SK-N-SH (cell line): ENCODE data around the gene PRICKLE2.

Experiments
- CTCF ChIP-seq: fragments of 200-600 bp; sonication (generic); IDR thresholded peaks from 2 replicates; pipeline ENCODE4 v1.6.1; 2017; ENCODE audit warnings: antibody characterized with exemption, mild to moderate bottlenecking, moderate library complexity
- EP300 ChIP-seq, 2 experiments: IDR thresholded peaks; 2 replicates each; pipeline versions ENCODE4 v1.4.0 to v1.6.1; 2012; ENCODE audit warnings: borderline replicate concordance in 1 of 2, low read depth in 1 of 2, low read length in 1 of 2
- EZH2phosphoT487 ChIP-seq: fragments of 200-600 bp; sonication (generic); IDR thresholded peaks from 2 replicates; pipeline ENCODE4 v1.6.1; 2017; ENCODE audit warnings: low read depth, mixed run types, mild to moderate bottlenecking, antibody characterized with exemption, moderate library complexity, borderline replicate concordance
- GABPA ChIP-seq: IDR thresholded peaks from 2 replicates; pipeline ENCODE4 v1.4.0; 2012; ENCODE audit warnings: low read depth, mild to moderate bottlenecking
- GATA2 ChIP-seq: sonication (generic); formaldehyde crosslinking; IDR thresholded peaks from 2 replicates; pipeline ENCODE4 v1.5.0; 2020; ENCODE audit warnings: mild to moderate bottlenecking, missing genetic modification reagents
- JUND ChIP-seq: IDR thresholded peaks from 2 replicates; pipeline ENCODE4 v1.4.0; 2012
- MAX ChIP-seq: IDR thresholded peaks from 2 replicates; pipeline ENCODE4 v1.4.0; 2012; ENCODE audit warnings: low read depth
- POLR2AphosphoS5 ChIP-seq: IDR thresholded peaks from 2 replicates; pipeline ENCODE4 v1.6.1; 2012; ENCODE audit warnings: low read depth, low read length
- REST ChIP-seq: IDR thresholded peaks from 2 replicates; pipeline ENCODE4 v1.6.1; 2012; ENCODE audit warnings: mild to moderate bottlenecking, low read depth, low read length, moderate library complexity
- RFX5 ChIP-seq: IDR thresholded peaks from 2 replicates; pipeline ENCODE4 v1.6.1; 2012; ENCODE audit warnings: mild to moderate bottlenecking, improper control_type of control experiment, low read length
- SMC3 ChIP-seq: IDR thresholded peaks from 2 replicates; pipeline ENCODE4 v1.6.1; 2012; ENCODE audit warnings: low read depth, low read length, improper control_type of control experiment
- USF1 ChIP-seq: IDR thresholded peaks from 2 replicates; pipeline ENCODE4 v1.4.0; 2012; ENCODE audit warnings: low read depth, borderline replicate concordance
- YY1 ChIP-seq: IDR thresholded peaks from 2 replicates; pipeline ENCODE4 v1.4.0; 2012; ENCODE audit warnings: low read depth, mild to moderate bottlenecking
- ZBTB33 ChIP-seq: IDR thresholded peaks from 2 replicates; pipeline ENCODE4 v1.4.0; 2012; ENCODE audit warnings: low read depth, borderline replicate concordance

GRCh38 chr3:64061628-64062027, 163.6 kb downstream of the PRICKLE2 start:
- TF ChIP-seq CTCF (no peak), EP300 (IDR thresholded peaks at IDR 0.05; ENCODE audit: borderline replicate concordance in 1 of 2, low read depth in 1 of 2, low read length in 1 of 2) (no peak), JUND (no peak), REST (no peak), SMC3 (no peak), EZH2phosphoT487 (no peak), MAX (no peak), RFX5 (no peak), GABPA (no peak), USF1 (no peak), YY1 (no peak), ZBTB33 (no peak), POLR2AphosphoS5 (no peak), GATA2 (CRISPR knock-in tag) (no peak)
